ENCODE results near the gene EEF1AKMT2.

Gene EEF1AKMT2

DNA sequence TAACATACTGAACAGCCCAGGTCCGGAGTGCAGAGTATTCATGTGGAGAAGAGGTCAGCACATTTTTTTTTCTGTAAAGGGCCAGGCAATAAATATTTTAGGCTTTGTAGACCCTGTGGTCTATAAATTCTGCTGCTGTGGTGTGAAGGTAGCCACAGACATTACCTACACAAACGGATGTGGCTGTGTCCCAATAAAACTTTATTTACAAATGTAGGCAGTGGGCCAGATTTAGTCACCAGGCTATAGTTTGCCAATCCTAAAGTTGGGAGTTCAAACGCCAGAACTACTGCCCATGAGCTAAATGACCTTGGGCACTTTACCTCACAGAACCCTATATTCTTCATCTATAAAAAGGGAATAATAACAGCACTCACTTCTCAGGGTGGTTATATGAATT is 60.9 kb downstream of the EEF1AKMT2 start:
- no peak for TF ChIP-seq ZFX (IDR thresholded peaks at IDR 0.05; ENCODE audit: borderline replicate concordance)
- TF ChIP-seq, protein P1, sequence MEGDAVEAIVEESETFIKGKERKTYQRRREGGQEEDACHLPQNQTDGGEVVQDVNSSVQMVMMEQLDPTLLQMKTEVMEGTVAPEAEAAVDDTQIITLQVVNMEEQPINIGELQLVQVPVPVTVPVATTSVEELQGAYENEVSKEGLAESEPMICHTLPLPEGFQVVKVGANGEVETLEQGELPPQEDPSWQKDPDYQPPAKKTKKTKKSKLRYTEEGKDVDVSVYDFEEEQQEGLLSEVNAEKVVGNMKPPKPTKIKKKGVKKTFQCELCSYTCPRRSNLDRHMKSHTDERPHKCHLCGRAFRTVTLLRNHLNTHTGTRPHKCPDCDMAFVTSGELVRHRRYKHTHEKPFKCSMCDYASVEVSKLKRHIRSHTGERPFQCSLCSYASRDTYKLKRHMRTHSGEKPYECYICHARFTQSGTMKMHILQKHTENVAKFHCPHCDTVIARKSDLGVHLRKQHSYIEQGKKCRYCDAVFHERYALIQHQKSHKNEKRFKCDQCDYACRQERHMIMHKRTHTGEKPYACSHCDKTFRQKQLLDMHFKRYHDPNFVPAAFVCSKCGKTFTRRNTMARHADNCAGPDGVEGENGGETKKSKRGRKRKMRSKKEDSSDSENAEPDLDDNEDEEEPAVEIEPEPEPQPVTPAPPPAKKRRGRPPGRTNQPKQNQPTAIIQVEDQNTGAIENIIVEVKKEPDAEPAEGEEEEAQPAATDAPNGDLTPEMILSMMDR (IDR thresholded peaks at IDR 0.05) = no peak
- no peak overlapping the region for H3K27ac ChIP-seq

DNA sequence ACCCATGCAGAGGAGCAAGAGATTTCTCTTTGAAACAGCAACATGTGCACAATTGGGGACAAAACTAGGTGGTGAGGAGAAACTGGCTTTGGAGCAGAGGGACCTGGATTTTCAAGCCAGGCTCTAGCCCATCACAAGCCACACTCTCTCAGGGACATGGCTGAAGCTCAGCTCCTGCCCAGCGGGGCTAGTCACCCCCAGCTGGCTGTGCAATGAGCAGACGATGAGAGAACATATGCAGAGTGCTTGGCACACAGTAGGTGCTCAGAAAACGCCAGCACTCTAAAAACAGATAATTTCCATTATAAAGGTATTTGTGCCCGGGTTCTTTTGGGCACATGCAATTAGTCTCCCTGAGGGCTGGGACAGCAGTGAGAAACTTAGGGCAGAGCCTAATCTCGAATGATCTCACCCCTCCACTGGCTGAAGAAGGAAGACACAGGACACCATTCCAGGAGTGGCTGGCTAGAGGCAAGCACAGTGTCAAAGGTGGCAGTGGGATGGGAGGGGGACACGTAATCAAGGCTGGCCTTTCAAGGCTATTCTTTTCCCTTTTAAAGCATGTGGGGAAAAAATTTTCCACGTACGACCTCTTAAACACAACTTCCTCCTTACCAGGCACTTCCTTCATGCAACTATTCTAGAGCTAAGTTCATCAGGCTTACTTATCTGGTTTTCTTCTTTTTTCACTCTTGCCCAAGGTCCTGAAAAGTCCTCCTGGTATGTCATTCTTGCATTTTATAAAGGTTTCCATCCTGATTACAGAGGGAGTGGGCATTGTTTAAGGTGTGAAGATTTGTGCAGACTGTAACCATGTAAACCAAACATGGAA is 62.6 kb downstream of the EEF1AKMT2 start:
- no peak overlapping the region for H3K27ac ChIP-seq

DNA sequence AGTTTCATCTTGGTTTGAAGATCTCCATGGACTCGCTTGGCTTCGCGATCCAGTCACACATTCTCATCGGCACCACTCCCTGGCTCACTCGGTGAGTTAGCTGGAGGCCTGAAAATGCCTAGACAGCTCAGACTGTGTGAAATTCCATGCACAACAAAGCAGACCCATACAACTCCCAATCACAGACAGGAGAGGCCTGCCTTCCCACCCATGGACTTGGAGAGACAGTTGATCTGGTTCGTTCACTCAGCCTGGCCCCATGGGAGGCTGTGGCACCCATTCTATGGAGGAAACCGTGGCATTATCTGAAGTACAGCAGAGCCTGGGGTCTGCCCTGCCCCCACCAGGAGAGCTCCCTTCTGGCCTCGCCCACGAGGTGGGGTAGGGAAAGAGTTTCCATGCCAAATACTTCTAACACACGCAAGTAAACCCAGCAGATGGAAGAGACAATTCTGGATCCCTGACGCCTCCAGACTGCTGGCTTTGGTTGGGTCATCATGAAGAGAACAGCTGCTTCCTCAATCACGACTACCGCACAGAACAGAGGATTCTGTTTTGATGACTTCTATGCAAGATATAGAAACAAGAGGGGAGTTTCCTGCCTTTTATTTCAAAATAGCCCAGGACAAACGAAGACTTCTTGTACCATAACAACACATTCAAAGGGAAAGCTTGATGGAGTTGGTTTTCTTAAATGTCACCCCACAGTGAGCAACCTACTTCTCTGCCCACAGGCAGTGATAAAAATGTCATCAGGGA is 63.4 kb downstream of the EEF1AKMT2 start:
- H3K27ac ChIP-seq = no peak overlapping the region
- TF ChIP-seq, protein P1 (IDR thresholded peaks at IDR 0.05) = no peak
- TF ChIP-seq ZFX (IDR thresholded peaks at IDR 0.05; ENCODE audit: borderline replicate concordance) = no peak

More for the DNA sequence above, 62.6 kb downstream of the EEF1AKMT2 start:
- no peak for TF ChIP-seq ZFX (IDR thresholded peaks at IDR 0.05; ENCODE audit: borderline replicate concordance)
- TF ChIP-seq, protein P1 (IDR thresholded peaks at IDR 0.05) = no peak

DNA sequence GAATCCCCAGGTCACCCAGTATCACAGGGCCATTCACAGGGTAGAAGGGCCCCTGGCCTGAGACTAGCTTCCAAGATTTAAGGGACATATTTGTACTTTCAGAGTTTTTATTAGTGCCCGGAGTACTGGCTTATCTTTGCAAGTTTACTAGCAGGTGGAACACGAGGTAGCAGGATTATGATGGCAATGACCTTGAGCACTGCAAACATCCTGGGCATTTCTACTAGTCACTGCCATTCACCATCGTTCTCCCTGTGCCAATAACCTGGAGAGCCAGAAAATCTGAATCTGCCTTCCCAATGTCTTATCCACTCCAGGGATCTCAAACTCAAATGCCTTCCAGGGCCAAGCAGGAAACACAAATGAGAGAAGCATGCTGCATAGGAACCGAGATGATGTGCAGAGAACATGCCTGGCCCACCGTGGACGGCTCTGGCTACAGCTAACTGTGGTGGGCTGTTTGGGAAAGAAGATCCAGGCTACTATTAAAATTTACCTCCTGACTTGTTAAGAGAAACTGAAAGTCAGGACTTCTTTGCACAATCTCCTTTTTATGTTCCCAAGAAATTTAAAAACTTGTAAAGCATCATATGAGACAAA is 64.2 kb downstream of the EEF1AKMT2 start:
- TF ChIP-seq ZFX (IDR thresholded peaks at IDR 0.05; ENCODE audit: borderline replicate concordance) = no peak
- TF ChIP-seq, protein P1 (IDR thresholded peaks at IDR 0.05) = no peak
- H3K27ac ChIP-seq = no peak overlapping the region

DNA sequence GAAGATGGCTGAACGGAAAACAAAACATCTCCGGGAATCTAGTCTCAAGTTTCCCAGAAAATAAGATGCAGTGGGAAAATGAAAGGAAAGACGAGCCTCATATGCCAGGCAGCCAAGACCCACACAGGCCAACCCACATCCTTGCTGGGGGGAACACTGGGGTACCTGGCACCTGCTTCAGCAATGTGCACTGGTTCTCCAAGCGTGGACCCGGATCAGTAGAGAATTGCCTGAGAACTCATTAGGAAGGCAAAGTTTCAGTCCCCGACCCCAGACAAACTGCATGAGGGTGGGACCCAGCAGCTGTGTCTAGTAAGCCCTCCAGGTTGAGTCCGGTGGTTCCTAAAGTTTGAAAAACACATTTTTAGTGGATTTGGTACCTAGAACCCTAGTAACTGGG is 65.9 kb downstream of the EEF1AKMT2 start:
- no peak overlapping the region for H3K27ac ChIP-seq
- TF ChIP-seq, protein P1 (IDR thresholded peaks at IDR 0.05) = no peak
- TF ChIP-seq ZFX (IDR thresholded peaks at IDR 0.05; ENCODE audit: borderline replicate concordance) = no peak

DNA sequence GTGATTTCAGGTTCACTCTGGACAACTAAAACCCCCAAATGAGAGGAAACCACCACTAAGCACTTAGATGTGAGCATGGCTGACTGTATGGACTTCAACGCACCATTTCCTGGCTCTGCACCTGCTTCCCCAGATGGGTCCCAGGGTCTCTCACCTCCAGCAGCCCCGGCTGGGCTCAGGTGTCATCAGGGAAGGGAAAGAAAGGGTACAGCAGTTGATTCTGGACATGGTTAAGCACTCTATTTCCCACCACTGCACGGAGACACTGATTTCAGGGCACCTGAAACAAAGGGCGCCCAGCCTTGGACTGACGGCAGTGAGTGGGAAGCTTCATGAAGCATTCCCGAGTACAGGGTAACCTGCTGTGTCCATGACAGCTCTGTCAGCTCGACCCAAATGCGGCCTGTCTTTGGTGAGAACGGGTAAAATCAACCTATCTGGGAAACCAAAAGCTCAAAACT is 66.5 kb downstream of the EEF1AKMT2 start:
- no peak overlapping the region for H3K27ac ChIP-seq
- TF ChIP-seq, protein P1 (IDR thresholded peaks at IDR 0.05) = no peak
- TF ChIP-seq ZFX (IDR thresholded peaks at IDR 0.05; ENCODE audit: borderline replicate concordance) = no peak
